ENCODE results near the gene PCCA.
A peak's percentile ranks its signal among the peaks of the same experiment; 100 is the strongest.

DNA sequence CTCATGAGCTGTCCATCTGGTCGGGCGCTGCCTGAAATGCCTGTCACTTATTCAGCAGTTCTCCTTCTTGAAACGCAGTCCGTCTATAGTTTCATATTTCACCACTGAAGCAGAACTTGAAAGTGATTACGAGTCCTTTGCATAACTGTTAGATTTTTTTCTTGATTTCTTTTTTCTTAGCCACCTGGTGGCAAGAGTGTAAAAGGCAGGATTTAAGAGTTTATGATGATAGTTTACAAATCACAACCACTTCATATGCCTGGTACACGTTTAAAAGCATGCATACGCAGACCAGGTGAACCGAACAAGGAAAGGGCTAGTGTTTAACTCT is 453.9 kb downstream of the PCCA start:
- TF ChIP-seq POLR2AphosphoS5 (IDR thresholded peaks at IDR 0.05), result no peak
- TF ChIP-seq, protein P1, sequence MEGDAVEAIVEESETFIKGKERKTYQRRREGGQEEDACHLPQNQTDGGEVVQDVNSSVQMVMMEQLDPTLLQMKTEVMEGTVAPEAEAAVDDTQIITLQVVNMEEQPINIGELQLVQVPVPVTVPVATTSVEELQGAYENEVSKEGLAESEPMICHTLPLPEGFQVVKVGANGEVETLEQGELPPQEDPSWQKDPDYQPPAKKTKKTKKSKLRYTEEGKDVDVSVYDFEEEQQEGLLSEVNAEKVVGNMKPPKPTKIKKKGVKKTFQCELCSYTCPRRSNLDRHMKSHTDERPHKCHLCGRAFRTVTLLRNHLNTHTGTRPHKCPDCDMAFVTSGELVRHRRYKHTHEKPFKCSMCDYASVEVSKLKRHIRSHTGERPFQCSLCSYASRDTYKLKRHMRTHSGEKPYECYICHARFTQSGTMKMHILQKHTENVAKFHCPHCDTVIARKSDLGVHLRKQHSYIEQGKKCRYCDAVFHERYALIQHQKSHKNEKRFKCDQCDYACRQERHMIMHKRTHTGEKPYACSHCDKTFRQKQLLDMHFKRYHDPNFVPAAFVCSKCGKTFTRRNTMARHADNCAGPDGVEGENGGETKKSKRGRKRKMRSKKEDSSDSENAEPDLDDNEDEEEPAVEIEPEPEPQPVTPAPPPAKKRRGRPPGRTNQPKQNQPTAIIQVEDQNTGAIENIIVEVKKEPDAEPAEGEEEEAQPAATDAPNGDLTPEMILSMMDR (IDR thresholded peaks at IDR 0.05), result peak in 2 of 3 donors; percentile 30 to 40

All from breast epithelium (tissue), 3 donors.